K562 (cell line): ENCODE measurements around the gene JUNB. TPM values are rescaled to one million over a fixed set of nuclear protein-coding genes. Genes with fewer than 3 reads are reported as not detected.
A peak's percentile ranks its signal among the peaks of the same experiment; 100 is the strongest.

Experiments
- ATAC-seq: fragments of 200-7000 bp; cut with Tn5 transposase; 3 replicates; pipeline ENCODE4 v1.9.1; 2020; ENCODE audit warnings: moderate library complexity
- BruUV-seq: library from RNA; stranded (reverse); fragments of 400-500 nt; replicated peaks from 2 replicates; lab custom pipeline; 2021; lab: Mats Ljungman, UMichigan
- CTCF ChIA-PET: fragments of 300-600 bp; formaldehyde crosslinking; extraction: SDS; loops from one replicate; lab custom pipeline; 2021; ENCODE audit warnings: low intra/inter-chr PET ratio; lab: Yijun Ruan, JAX
- POLR2A ChIA-PET: fragments of 300-600, 350-650 bp; sonication (Branson Sonifier 250); formaldehyde crosslinking; extraction: SDS; loops from one replicate; lab custom pipeline; 2021; ENCODE audit warnings: antibody characterized with exemption, inconsistent platforms; lab: Yijun Ruan, JAX
- DNase-seq, 4 experiments: peaks; one replicate each; pipeline versions ENCODE4 v3.0.0 to v3.0.0-alpha.2; 2011 to 2018; ENCODE audit warnings: low spot score in 3 of 4, mixed read lengths in 3 of 4; ENCODE audit errors: extremely low read depth in 1 of 4
- FAIRE-seq: peaks from 2 replicates; lab custom pipeline; 2011; peaks lifted over from hg19 to GRCh38; lab: Jason Lieb, UNC
- H2AFZ ChIP-seq: 2 replicates; pipeline ENCODE4 v1.6.0; 2011; ENCODE audit warnings: low read depth, low read length, control low read depth, inconsistent platforms
- H3K27ac ChIP-seq: fragments of 200-600 bp; 3 replicates; pipeline ENCODE4 v1.8.0; 2011; ENCODE audit warnings: low read depth, mild to moderate bottlenecking, control low read depth, inconsistent platforms, low read length, moderate library complexity, mixed read lengths; ENCODE audit errors: extremely low read depth
- H3K27me3 ChIP-seq, 2 experiments: fragments of 300-600 bp in 1 of 2; 2 replicates in 1 of 2; 3 replicates in 1 of 2; pipeline versions ENCODE4 v1.6.0 to v1.8.0; 2011; ENCODE audit warnings: inconsistent platforms in 2 of 2, low read length in 2 of 2, mild to moderate bottlenecking in 1 of 2, mixed read lengths in 1 of 2, moderate library complexity in 1 of 2; ENCODE audit not compliant: control insufficient read depth in 2 of 2, insufficient read depth in 2 of 2
- H3K36me3 ChIP-seq: fragments of 300-600 bp; 3 replicates; pipeline ENCODE4 v1.8.0; 2011; ENCODE audit warnings: mild to moderate bottlenecking, low read length, inconsistent platforms; ENCODE audit not compliant: control insufficient read depth, insufficient read depth
- H3K4me1 ChIP-seq, 2 experiments: fragments of 200-600 bp in 1 of 2; replicated peaks in 1 of 2; 2 replicates in 1 of 2; 3 replicates in 1 of 2; pipeline versions ENCODE4 v1.5.1 to v1.8.0; 2011; ENCODE audit warnings: inconsistent platforms in 2 of 2, low read length in 2 of 2, mild to moderate bottlenecking in 1 of 2, mixed read lengths in 1 of 2, moderate library complexity in 1 of 2; ENCODE audit not compliant: control insufficient read depth in 2 of 2, insufficient read depth in 2 of 2
- H3K4me2 ChIP-seq: 2 replicates; pipeline ENCODE4 v1.6.1; 2011; ENCODE audit warnings: low read length, control low read depth, inconsistent platforms, mixed read lengths; ENCODE audit not compliant: insufficient read depth
- H3K4me3 ChIP-seq: fragments of 200-600 bp; sonication (generic), shearing (Covaris generic); 2 replicates; pipeline ENCODE4 v1.5.1; 2016; ENCODE audit warnings: control low read depth, inconsistent platforms
- H3K79me2 ChIP-seq: fragments of 200-600 bp; 3 replicates; pipeline ENCODE4 v1.8.0; 2011; ENCODE audit warnings: low read length, inconsistent platforms; ENCODE audit not compliant: control insufficient read depth, insufficient read depth
- H3K9ac ChIP-seq, 2 experiments: 2 replicates each; pipeline versions ENCODE4 v1.6.0 to v1.6.1; 2011; ENCODE audit warnings: low read depth in 2 of 2, low read length in 2 of 2, control low read depth in 1 of 2, inconsistent platforms in 1 of 2, mild to moderate bottlenecking in 1 of 2, mixed read lengths in 1 of 2; ENCODE audit not compliant: insufficient read depth in 1 of 2
- H3K9me1 ChIP-seq: one replicate; pipeline ENCODE4 v1.6.0; 2011; ENCODE audit warnings: inconsistent platforms, mild to moderate bottlenecking, low read length, moderate library complexity; ENCODE audit not compliant: control insufficient read depth, insufficient read depth
- H3K9me3 ChIP-seq: replicated peaks from 2 replicates; pipeline ENCODE4 v1.5.1; 2011; ENCODE audit warnings: low read depth, low read length, inconsistent platforms; ENCODE audit not compliant: control insufficient read depth, insufficient read depth
- H4K20me1 ChIP-seq: replicated peaks from 2 replicates; pipeline ENCODE4 v1.6.1; 2011; ENCODE audit warnings: low read length, inconsistent platforms, mixed read lengths; ENCODE audit not compliant: control insufficient read depth, insufficient read depth
- ATF1 ChIP-seq, 2 experiments: fragments of 450-650 bp in 1 of 2; IDR thresholded peaks; 2 replicates each; pipeline ENCODE4 v1.6.1; 2016; ENCODE audit warnings: missing compliant biosample characterization in 1 of 2, missing genetic modification characterization in 1 of 2
- FOSL1 ChIP-seq: fragments of 200-800 bp; sonication (Bioruptor generic); conservative IDR thresholded peaks from 2 replicates; pipeline ENCODE4 v1.6.1; 2016; ENCODE audit warnings: missing genetic modification characterization, missing compliant biosample characterization
- GATAD2A ChIP-seq: fragments of 450-650 bp; IDR thresholded peaks from 2 replicates; pipeline ENCODE4 v1.6.1; 2017
- HDAC1 ChIP-seq, 2 experiments: fragments of 450-650 bp; IDR thresholded peaks; 2 replicates each; pipeline ENCODE4 v1.6.1; 2016 to 2017; ENCODE audit warnings: inconsistent platforms in 1 of 2, mild to moderate bottlenecking in 1 of 2, moderate library complexity in 1 of 2
- HNRNPUL1 ChIP-seq: fragments of 200-400 bp; formaldehyde crosslinking; IDR thresholded peaks from 2 replicates; pipeline ENCODE4 v1.6.1; 2017; ENCODE audit warnings: low read length
- KLF10 ChIP-seq: fragments of 250-450 bp; sonication (Bioruptor Pico); IDR thresholded peaks from 2 replicates; pipeline ENCODE4 v1.6.1; 2021; ENCODE audit warnings: matching md5 sums
- MEF2D ChIP-seq: conservative IDR thresholded peaks from 2 replicates; pipeline ENCODE4 v1.6.1; 2016; ENCODE audit warnings: low read depth, missing genetic modification characterization, missing compliant biosample characterization
- NFYB ChIP-seq: IDR thresholded peaks from 2 replicates; pipeline ENCODE4 v1.6.1; 2011; ENCODE audit warnings: mild to moderate bottlenecking, moderate library complexity; ENCODE audit not compliant: insufficient read length; ENCODE audit errors: extremely low read depth
- RBM15 ChIP-seq: fragments of 200-400 bp; formaldehyde crosslinking; IDR thresholded peaks from 2 replicates; pipeline ENCODE4 v1.6.1; 2018; ENCODE audit warnings: mild to moderate bottlenecking, low read length, moderate library complexity; ENCODE audit not compliant: insufficient read depth
- RFX7 ChIP-seq: fragments of 250-450 bp; sonication (Bioruptor Pico); IDR thresholded peaks from 2 replicates; pipeline ENCODE4 v1.5.1; 2021; ENCODE audit warnings: mild to moderate bottlenecking
- ZNF212 ChIP-seq: fragments of 450-650 bp; formaldehyde crosslinking; IDR thresholded peaks from 2 replicates; pipeline ENCODE4 v1.4.0; 2020; ENCODE audit warnings: mild to moderate bottlenecking
- ZNF347 ChIP-seq: fragments of 450-650 bp; formaldehyde crosslinking; IDR thresholded peaks from 2 replicates; pipeline ENCODE4 v1.4.0; 2020; ENCODE audit warnings: low read depth, mild to moderate bottlenecking, moderate library complexity
- ZNF507 ChIP-seq: conservative IDR thresholded peaks from 2 replicates; pipeline ENCODE4 v1.6.1; 2017; ENCODE audit warnings: missing genetic modification characterization, missing compliant biosample characterization
- WGBS: fragments of 100-300 bp; shearing (Covaris generic); methylation state at CpG from one replicate; pipeline ENCODE4 v1.1.6; 2016; ENCODE audit warnings: low coverage, mixed read lengths; ENCODE audit not compliant: insufficient coverage; ENCODE audit errors: missing lambda C conversion rate; 5-methylcytosine and 5-hydroxymethylcytosine counted together
- in situ Hi-C: fragments of 300-500 bp; cut with MboI; formaldehyde crosslinking; loops from 4 replicates; pipeline ENCODE4 v1.15.0; 2018; ENCODE audit warnings: inconsistent platforms, mixed read lengths
- intact Hi-C: fragments of 100-400 bp; cut with micrococcal nuclease; formaldehyde crosslinking; loops from 2 replicates; pipeline ENCODE4 v1.14.2; 2022
- polyA plus RNA-seq, 8 experiments: library from polyadenylated mRNA; depleted of rRNA in 4 of 8; stranded (reverse) in 5 of 8; unstranded in 3 of 8; fragments of >200 nt; fragmentation: Nextera tagmentation in 2 of 8; fragmentation: Illumina TruSeq in 1 of 8; extraction: Ambion mirVana in 2 of 8; extraction: Trizol in 1 of 8; gene quantifications; 2 replicates each; pipeline versions ENCODE4 v1.2.1 to v1.2.3, GENCODE V29; 2011 to 2014; ENCODE audit warnings: inconsistent platforms in 1 of 8, missing spikeins in 1 of 8
- total RNA-seq, 7 experiments: library from RNA; depleted of rRNA in 6 of 7; stranded (reverse); fragments of >200 nt in 6 of 7; fragmentation: Illumina TruSeq in 2 of 7; extraction: Trizol in 2 of 7; gene quantifications; 2 replicates each; pipeline versions ENCODE4 v1.2.1 to v1.2.3, GENCODE V29; 2011 to 2021; ENCODE audit warnings: low replicate concordance in 1 of 7
- TF ChIP-seq, protein P1 (sequence below): fragments of 250-450 bp; sonication (Bioruptor Pico); IDR thresholded peaks from 2 replicates; pipeline ENCODE4 v1.8.0; 2021; ENCODE audit warnings: borderline replicate concordance, mild to moderate bottlenecking, moderate library complexity; ENCODE audit not compliant: poor library complexity, severe bottlenecking
- TF ChIP-seq, protein P2 (sequence below): sonication (generic); formaldehyde crosslinking; IDR thresholded peaks from 2 replicates; pipeline ENCODE4 v1.8.0; 2022; ENCODE audit warnings: mild to moderate bottlenecking, missing genetic modification reagents

The JUNB gene
- total and polyA plus RNA-seq, 9 of the 15 experiments (the other 6 are each of a cell fraction or from before 2014, with no cell fraction given) = 0.23 to 88.1 (median 13.1) TPM

DNA sequence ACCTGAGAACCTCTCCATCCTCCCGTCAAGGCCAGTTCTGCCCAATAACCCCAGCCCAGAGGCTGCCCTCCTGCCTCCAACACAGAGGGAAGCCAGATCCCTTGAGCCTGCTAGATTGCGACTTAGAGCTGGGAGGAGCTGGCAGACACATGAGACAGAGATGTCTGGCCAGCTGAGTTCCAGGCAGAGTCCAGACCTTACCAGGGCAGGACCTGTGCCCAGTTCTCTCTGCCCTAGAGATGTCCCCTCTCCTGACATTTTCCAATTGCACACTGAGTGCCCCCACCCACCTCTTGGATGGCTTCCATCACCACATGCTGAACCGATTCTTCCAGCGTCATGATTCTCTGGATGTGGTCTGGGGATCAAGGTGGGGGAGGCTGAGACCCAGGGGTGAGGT is 19.0 kb upstream of the JUNB start:
- Histone ChIP-seq H2AFZ (no peak overlapping the region), H3K79me2 (peaks cover 6% of the 10 kb centered on the region; the same call in 1 of the 3 replicates), H3K27ac (no peak overlapping the region), H4K20me1 (no peaks in the 10 kb centered on the region), H3K4me1 (peaks cover 5 to 38% of the 10 kb centered on the region in 2 experiments; a peak in 4 of 5 replicates), H3K36me3 (no peaks in the 10 kb centered on the region), H3K9me1 (no peaks in the 10 kb centered on the region), H3K4me3 (no peak overlapping the region), H3K4me2 (no peak overlapping the region), H3K9me3 (no peaks in the 10 kb centered on the region), H3K27me3 (no peaks in the 10 kb centered on the region), H3K9ac (0 out of 4 replicates have a peak overlapping the region, but pooled peaks of 1 of the 2 experiments have one; percentile 3)
- FAIRE-seq (no peak), ATAC-seq (no peak), DNase-seq (no peak)
- in situ Hi-C loops (no loop called here), intact Hi-C loops (no loop called here)
- ChIA-PET CTCF (no interaction called here), POLR2A (interaction anchor here (0.8 to 1.9 kb wide), 2 partner anchors 20 to 32 kb away, joined by 3 to 11 read pairs; partner anchors contain the start of gene JUNB)
- TF ChIP-seq RFX7 (CRISPR knock-in tag) (no peak), ZNF507 (tag) (no peak), HDAC1 (IDR thresholded peaks at IDR 0.05) (no peak), MEF2D (tag) (no peak), KLF10 (CRISPR knock-in tag) (no peak), HNRNPUL1 (no peak), ATF1 (CRISPR knock-in tag; IDR thresholded peaks at IDR 0.05) (no peak), ATF1 (tag; IDR thresholded peaks at IDR 0.05) (no peak), ZNF347 (CRISPR knock-in tag) (no peak), NFYB (no peak), RBM15 (no peak), FOSL1 (tag) (no peak), GATAD2A (no peak), ZNF212 (no peak)
- TF ChIP-seq, protein P1, sequence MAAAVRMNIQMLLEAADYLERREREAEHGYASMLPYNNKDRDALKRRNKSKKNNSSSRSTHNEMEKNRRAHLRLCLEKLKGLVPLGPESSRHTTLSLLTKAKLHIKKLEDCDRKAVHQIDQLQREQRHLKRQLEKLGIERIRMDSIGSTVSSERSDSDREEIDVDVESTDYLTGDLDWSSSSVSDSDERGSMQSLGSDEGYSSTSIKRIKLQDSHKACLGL = no peak
- TF ChIP-seq, protein P2, sequence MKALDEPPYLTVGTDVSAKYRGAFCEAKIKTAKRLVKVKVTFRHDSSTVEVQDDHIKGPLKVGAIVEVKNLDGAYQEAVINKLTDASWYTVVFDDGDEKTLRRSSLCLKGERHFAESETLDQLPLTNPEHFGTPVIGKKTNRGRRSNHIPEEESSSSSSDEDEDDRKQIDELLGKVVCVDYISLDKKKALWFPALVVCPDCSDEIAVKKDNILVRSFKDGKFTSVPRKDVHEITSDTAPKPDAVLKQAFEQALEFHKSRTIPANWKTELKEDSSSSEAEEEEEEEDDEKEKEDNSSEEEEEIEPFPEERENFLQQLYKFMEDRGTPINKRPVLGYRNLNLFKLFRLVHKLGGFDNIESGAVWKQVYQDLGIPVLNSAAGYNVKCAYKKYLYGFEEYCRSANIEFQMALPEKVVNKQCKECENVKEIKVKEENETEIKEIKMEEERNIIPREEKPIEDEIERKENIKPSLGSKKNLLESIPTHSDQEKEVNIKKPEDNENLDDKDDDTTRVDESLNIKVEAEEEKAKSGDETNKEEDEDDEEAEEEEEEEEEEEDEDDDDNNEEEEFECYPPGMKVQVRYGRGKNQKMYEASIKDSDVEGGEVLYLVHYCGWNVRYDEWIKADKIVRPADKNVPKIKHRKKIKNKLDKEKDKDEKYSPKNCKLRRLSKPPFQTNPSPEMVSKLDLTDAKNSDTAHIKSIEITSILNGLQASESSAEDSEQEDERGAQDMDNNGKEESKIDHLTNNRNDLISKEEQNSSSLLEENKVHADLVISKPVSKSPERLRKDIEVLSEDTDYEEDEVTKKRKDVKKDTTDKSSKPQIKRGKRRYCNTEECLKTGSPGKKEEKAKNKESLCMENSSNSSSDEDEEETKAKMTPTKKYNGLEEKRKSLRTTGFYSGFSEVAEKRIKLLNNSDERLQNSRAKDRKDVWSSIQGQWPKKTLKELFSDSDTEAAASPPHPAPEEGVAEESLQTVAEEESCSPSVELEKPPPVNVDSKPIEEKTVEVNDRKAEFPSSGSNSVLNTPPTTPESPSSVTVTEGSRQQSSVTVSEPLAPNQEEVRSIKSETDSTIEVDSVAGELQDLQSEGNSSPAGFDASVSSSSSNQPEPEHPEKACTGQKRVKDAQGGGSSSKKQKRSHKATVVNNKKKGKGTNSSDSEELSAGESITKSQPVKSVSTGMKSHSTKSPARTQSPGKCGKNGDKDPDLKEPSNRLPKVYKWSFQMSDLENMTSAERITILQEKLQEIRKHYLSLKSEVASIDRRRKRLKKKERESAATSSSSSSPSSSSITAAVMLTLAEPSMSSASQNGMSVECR (CRISPR knock-in tag) = no peak
- TF ChIP-seq, all 486 proteins: peak for 0
- WGBS = 38% methylated on average over 3 of the region's 4 CpGs
- no TSS peak for BruUV-seq
